HG03066 (cell line): ENCODE results near the gene CEP85L.

Experiments used
- ATAC-seq: cut with Tn5 transposase; IDR thresholded peaks from one replicate; pipeline ENCODE4 v1.9.1; 2021; ENCODE audit warnings: low read depth; ENCODE audit not compliant: unreplicated experiment

CEP85L gene

GRCh38 chr6:118506071-118506638, 145.2 kb downstream of the CEP85L start:
- no peak for ATAC-seq

GRCh38 chr6:118505656-118506055, 145.7 kb downstream of the CEP85L start:
- ATAC-seq: no peak

- no peak for ATAC-seq
Observed at GRCh38 chr6:118504611-118505010, 146.8 kb downstream of the CEP85L start.

GRCh38 chr6:118502169-118502568, 149.2 kb downstream of the CEP85L start:
- no peak for ATAC-seq

- no peak for ATAC-seq
Observed at GRCh38 chr6:118501765-118502164, 149.6 kb downstream of the CEP85L start.

GRCh38 chr6:118501099-118501498, 150.3 kb downstream of the CEP85L start:
- ATAC-seq: no peak

- ATAC-seq: no peak
Observed at GRCh38 chr6:118500130-118501015, 151.0 kb downstream of the CEP85L start.

GRCh38 chr6:118495485-118496280, 155.7 kb downstream of the CEP85L start:
- no peak for ATAC-seq

- no peak for ATAC-seq
Observed at GRCh38 chr6:118494091-118494490, 157.3 kb downstream of the CEP85L start.

GRCh38 chr6:118489990-118490389, 161.4 kb downstream of the CEP85L start:
- no peak for ATAC-seq

- no peak for ATAC-seq
Observed at GRCh38 chr6:118488631-118489030, 162.8 kb downstream of the CEP85L start.

- peak; percentile 94 for ATAC-seq
Observed at GRCh38 chr6:118485601-118486550, 165.5 kb downstream of the CEP85L start.

GRCh38 chr6:118476551-118476950, 174.8 kb downstream of the CEP85L start:
- no peak for ATAC-seq

GRCh38 chr6:118473266-118473665, 178.1 kb downstream of the CEP85L start:
- ATAC-seq: no peak

- no peak for ATAC-seq
Observed at GRCh38 chr6:118469468-118469867, 181.9 kb downstream of the CEP85L start.

GRCh38 chr6:118468682-118469465, 182.5 kb downstream of the CEP85L start:
- ATAC-seq: no peak

- peak; percentile 71 for ATAC-seq
Observed at GRCh38 chr6:118467181-118467580, 184.2 kb downstream of the CEP85L start.

GRCh38 chr6:118464620-118465019, 186.8 kb downstream of the CEP85L start:
- no peak for ATAC-seq

GRCh38 chr6:118460958-118461470, 190.4 kb downstream of the CEP85L start:
- no peak for ATAC-seq
